ENCODE data around the gene OASL. TPM values are rescaled to one million over a fixed set of nuclear protein-coding genes. Genes with fewer than 3 reads are reported as not detected.

The OASL gene
- total RNA-seq = not detected in 2 replicates

GRCh38 chr12:121038861-121039668 lies at the start of gene OASL:
TSS of gene OASL (minus strand) at chr12:121039246. CDS start at chr12:121038971, 275 bp downstream.

GRCh38 chr12:121015825-121016766 lies 22.9 kb downstream of the OASL start, which contains the start of gene C12orf43:
TSS of gene C12orf43 (minus strand) at chr12:121016487. CDS start at chr12:121016474, 13 bp downstream.

GRCh38 chr12:120978296-120979219 lies 60.5 kb downstream of the OASL start, which contains the start of gene HNF1A:
TSS of gene HNF1A (plus strand) at chr12:120978543. CDS start at chr12:120978769, 226 bp downstream.

Small RNA genes lying within 50 kb of the gene (small RNA-seq; reads per million reads assigned to genes)
- 0.20 reads per million for gene AC079602.2

Other genes starting within 250 kb of the OASL start
- 7.1 and 11.7 TPM in 2 replicates for gene SPPL3, start 134.9 kb downstream of the OASL start, total RNA-seq
- gene HNF1A, start 60.7 kb downstream of the OASL start, total RNA-seq = not detected in 2 replicates
- 8.5 and 9.8 TPM in 2 replicates for gene C12orf43, start 22.8 kb downstream of the OASL start, total RNA-seq
- under 0.01 TPM in 1 of 2 replicates, not detected in the other for gene P2RX7, start 93.6 kb upstream of the OASL start, total RNA-seq
- 9.4 and 15.8 TPM in 2 replicates for gene P2RX4, start 170.9 kb upstream of the OASL start, total RNA-seq

All from placental epithelial cell (primary cell).